SHP77 (cell line): ENCODE data around the gene POU6F2.
A peak's percentile ranks its signal among the peaks of the same experiment; 100 is the strongest.

ENCODE experiments used
- DNase-seq, 2 experiments: peaks; one replicate each; lab custom pipeline; 2025; lab: John Stamatoyannopoulos, UW

Gene POU6F2

GRCh38 chr7:39434012-39434411 is 456.3 kb downstream of the POU6F2 start:
- DNase-seq: no peak

DNA sequence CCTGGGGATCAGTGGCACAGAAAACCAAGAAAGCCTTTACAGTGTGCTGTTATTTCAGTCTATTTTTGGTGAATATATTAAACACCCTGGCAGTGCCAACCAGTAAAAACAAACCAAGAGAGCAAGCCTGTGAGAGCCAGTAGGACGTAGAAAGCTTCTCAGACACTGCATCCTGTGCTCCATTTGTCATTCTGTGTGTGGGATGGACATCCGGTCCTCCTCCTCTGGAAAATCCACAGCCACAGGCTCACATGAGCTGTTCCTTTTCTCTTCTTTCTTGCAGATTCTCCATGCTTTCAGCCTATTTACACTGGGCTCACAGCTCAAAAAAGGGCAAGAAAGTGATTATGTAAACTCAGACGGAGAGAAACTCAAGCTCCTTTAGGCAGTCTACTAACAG is 468.8 kb downstream of the POU6F2 start:
- DNase-seq: no peak

GRCh38 chr7:39451901-39452300 is 474.2 kb downstream of the POU6F2 start:
- peak in 1 of 2 experiments; percentile 21 for DNase-seq

DNA sequence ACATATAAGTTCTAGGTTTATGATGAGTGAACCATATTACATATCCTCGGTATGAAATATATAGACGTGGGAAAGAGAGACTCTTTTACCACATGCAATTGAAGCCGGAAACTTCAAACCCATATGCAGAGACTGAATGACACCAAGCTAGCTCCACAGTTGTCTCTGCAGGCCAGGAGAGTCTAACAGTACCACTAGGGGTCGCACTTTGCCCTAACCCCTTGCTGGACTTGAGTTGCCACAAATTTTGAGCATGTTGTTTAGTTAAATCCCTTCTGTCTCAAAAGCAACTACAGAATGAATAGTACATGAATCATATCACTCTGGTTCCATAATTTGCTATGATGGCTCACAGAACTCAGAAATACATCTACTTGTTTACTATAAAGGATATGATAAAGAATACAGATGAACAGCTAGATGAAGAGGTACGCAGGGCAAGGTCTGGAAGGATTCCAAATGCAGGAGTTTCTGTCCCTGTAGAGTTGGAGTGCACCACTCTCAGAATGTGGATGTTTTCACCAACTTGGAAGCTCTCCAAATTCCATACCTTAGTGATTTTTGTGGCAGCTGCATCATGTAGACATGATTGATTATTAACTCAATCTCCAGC is 476.1 kb downstream of the POU6F2 start:
- peak; percentile 45 to 48 for DNase-seq

DNA sequence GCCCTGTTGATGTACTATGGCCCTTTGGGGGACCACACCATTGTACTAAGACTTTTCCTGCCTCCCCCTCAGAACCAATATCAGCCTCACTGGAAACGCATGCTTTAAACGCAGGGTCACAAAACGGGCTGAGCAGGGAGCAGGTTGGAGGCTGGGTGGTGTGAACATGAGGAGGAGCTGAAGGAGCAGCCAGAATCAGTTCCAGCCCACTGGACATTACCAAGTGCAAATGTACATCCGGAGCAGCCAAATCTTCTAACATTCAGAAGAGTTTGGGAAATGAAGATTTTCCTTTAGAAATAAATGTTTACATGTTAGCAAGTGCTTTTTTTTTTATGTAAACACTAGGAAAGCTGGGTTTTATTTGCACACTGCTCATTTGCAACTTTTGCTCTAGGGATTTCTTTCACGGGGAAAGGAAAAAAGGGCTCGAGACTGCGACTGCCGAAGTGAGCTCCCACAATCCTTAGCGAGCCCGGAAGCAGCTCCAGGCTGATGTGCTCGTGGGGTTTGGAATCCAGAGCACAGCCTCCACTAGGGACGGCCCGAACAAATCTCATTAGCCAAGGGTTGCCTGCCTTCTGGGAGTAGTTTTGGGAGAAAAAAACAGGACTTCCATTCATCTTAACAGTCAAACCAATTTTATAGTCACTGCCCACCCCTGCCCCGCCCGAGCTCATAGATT is 480.5 kb downstream of the POU6F2 start:
- no peak for DNase-seq

- DNase-seq: no peak
These were observed 481.9 kb downstream of the POU6F2 start for GRCh38 chr7:39459636-39460035.

- DNase-seq: no peak
These were observed 482.8 kb downstream of the POU6F2 start for GRCh38 chr7:39460486-39460885.

- no peak for DNase-seq
These were observed 483.6 kb downstream of the POU6F2 start for GRCh38 chr7:39461263-39461820.

DNA sequence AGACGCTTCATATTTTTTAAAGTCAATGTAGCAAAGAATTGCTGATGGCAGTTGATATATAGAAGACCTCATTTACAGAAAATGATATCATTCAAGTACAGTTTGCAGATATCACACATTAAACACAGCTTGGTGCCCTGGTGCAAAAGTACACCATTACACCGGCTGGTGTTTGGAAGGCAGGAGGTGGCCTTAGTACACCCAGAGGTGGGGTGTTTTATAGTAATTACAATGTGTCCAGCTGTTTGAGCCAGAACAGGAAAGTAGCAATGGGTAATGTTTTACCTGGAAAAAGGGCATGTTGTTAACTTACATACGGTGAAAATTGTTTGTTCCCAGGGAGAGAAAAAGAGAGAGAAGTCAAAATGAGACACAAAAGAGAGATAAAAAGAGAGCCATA is 485.5 kb downstream of the POU6F2 start:
- DNase-seq: no peak

- no peak for DNase-seq
These were observed 486.8 kb downstream of the POU6F2 start for GRCh38 chr7:39464350-39465054.

DNA sequence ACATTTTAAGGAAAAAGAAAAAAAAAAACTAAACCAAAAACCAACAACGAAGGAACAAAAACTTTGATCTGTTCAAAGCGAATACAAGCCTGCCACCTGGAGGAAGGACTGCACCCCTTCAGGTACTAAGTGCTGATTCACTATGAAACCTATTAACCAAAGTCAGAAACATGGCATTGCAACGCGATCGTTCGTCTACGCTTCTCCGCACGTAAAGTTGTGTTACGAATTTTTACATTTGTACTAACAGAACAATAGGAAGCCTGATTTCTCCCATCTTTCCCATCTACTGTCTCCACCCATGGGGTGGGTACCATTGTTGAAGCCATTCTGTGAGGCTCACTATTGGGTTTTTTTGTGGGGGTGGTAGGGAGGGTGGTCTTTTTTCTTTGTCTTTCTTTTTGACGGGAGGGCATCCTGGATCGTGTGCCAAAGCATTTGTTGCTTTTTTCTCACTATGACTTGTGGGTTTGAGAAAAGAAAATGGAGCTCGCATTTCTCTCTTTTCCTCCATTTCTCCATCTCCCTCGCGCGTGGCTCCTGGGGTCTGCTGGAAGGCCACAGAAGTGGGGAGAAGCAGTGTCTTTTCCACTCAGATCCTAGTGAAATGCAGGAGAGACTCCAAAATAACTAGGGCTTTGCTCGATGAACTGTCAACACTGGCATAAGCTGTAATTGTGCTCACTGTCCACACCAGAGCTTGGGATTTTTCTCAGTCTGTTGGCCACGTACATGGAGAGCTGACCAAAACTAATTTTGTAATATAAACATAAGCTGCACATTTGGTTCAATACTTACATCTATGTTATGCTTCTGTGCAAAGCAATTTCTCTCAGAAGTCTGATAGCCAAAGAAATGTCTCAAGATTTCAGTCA is 487.6 kb downstream of the POU6F2 start:
- peak; percentile 53 to 57 for DNase-seq

DNA sequence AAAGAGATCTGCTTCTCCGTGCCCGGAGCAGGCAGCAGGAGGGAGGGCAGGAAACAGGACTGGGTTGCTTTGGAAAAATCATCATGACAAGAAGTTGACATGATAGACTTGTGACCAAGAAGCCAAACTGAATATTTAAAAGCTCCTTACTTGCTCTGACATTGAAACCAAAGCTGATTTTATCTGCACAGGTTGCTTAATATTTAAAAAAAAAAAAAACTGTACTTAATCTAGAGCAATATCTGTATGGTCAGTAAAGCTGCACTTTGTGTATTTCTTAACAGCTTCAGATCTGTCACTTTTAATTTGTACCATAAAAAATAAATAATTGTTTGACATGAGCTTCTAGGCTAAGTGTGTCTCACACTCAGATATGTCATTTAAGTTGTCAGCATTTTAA is 490.6 kb downstream of the POU6F2 start:
- no peak for DNase-seq

DNA sequence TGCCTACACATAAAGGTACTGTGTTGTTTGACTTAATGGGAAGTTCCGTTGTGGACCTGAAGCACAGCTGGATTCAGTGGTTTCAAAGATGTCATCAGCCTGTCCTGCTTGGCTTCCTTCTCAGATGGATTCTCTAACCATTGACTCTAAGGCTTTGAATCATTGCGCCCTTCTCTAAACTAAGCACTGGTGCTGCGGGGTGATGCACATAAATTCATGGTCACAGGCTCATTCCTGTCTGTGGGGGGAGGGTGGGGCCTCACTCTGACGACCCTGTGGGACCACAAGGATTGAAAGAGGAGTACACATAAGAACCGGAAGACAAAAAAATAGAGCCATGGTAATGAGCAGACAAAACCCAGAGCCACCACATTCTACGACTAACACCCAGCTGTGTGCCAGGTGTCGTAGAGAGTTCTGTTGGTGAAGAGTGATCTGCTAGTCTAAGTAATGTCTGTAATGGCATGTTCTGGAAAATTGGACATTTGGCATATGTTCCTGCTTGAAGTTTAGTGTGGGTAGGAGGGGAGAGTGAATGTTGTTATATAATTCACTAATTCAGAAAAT is 491.2 kb downstream of the POU6F2 start:
- no peak for DNase-seq

GRCh38 chr7:39480901-39481300 is 503.2 kb downstream of the POU6F2 start:
- no peak for DNase-seq

DNA sequence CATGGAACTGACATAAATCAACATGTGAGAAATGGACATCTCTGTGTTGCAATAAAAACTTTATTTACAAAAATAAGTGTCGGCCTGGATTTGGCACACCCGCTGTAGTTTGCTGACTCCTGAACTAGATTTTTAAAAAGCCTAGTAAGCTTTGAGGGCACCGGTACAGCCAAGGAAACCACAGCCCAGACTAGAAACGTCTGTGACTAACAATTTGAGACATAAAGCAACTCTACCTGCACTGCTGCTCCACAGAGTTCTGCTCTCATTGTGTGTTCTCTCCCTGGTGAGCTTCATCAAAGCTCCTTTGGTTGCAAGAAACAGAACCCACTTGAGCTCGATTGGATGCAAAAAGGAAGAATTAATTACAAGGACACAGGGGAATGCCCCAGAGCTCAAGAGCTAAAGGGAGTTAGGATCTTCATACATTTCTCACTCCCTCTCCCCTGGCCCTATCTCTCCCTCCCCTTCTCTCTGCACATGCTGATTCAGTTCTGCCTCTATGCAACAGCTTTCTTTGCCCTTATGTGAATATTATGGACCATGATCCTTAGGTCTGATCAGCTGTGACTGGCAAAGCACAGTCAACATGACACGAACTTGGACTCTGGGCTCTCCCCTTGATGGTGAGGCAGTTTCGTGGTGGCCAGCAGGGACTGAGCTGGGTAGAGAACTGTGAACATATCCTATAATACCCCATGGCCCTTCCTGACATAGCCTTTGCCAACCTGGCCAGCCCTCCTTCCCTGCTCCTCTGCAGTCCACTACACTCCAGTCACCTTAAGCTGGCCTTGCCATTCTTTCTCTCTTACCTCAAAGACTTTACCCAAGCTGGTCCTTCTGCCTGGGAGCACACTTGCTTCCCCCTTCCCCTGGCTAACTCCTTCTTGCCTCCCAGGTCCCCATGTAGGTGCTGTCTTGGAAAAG is 511.0 kb downstream of the POU6F2 start:
- no peak for DNase-seq

DNA sequence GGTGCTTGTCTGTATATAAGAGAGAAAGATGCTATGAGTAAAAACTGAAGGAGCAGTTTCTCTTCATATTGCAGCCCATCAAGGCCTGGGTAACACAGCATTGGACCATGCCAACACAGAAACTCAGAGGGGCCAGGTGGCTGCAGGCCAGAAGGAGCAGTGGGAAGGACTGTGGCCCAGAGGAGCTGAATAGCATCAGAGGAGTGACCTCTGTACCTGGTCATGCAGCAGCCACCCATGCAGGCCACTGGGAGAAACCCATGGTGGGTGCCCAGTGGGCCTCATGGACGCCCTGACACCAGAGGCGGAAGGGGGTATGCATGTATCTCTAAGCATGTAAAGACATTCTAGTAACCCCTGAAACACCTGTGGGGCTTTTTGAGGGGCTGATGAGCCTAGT is 512.6 kb downstream of the POU6F2 start:
- DNase-seq: no peak

GRCh38 chr7:39493934-39494333 is 516.2 kb downstream of the POU6F2 start:
- no peak for DNase-seq

- no peak for DNase-seq
These were observed 523.6 kb downstream of the POU6F2 start for GRCh38 chr7:39501358-39501757.

DNA sequence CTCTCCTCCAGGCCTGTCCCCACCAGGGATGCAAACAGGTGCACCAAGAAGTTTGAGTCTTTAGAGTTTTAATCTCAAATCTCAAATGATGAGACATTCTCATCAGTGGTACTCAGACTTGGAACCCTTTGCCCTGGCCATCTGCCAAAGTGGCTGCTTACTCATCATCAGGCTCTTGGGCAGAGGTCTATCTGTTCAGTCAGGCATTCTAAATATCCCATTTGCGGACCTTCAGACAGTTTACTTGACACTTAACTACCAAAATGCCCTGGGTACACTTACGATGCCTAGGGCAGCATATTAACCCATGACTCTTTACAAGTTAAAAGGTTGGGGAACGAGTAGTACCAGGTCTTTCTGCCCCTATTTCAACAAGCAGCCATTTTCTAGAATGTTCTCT is 527.3 kb downstream of the POU6F2 start:
- peak; percentile 25 to 34 for DNase-seq

DNA sequence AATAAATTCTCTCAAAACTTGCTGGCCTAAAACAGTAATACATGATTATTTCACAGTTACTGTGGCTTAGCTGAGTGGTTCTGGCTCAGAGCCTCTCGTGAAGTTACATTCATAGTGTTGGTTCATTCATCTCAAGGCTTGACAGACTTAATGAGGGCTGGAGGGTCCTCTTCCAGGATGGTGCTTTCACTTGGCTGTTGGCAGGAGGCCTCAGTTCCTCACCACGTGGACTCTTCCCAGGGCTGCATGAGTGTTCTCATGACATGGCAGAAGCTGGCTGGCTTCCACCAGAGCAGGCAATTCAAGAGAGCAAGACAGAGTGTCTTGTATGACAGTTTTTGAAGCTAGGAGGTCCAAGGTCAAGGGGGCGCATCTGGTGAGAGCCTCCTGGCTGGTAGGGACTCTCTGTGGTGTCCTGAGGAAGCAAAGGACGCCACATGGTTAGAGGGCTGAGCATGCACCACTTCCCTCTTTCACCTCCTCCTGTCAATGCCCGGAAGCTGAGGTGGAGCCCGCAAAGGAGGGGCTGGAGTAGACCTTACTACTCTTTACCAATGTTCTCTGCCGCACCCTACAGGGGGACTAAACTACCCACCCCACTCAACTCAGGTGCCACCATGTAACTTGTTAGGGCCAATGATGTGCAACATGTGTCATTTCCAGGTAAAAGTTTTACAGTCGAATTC is 530.3 kb downstream of the POU6F2 start:
- no peak for DNase-seq
